Skeletal muscle satellite cell (primary cell): ENCODE data around the gene CDC42SE2.

Experiments used
- H3K27me3 ChIP-seq: 2 replicates; pipeline ENCODE4 v1.7.0; 2013; ENCODE audit warnings: low read length; ENCODE audit not compliant: control insufficient read depth, insufficient read depth
- H3K36me3 ChIP-seq: 2 replicates; pipeline ENCODE4 v1.7.0; 2013; ENCODE audit warnings: mild to moderate bottlenecking, control low read depth, low read length; ENCODE audit not compliant: insufficient read depth
- H3K4me1 ChIP-seq: 2 replicates; pipeline ENCODE4 v1.7.0; 2013; ENCODE audit warnings: low read length; ENCODE audit not compliant: control insufficient read depth, insufficient read depth
- H3K4me2 ChIP-seq: 2 replicates; pipeline ENCODE4 v1.7.0; 2013; ENCODE audit warnings: mild to moderate bottlenecking, low read length
- H3K4me3 ChIP-seq: 2 replicates; pipeline ENCODE4 v1.7.0; 2013; ENCODE audit warnings: low read length
- H3K9ac ChIP-seq: 2 replicates; pipeline ENCODE4 v1.7.0; 2013; ENCODE audit warnings: mild to moderate bottlenecking, low read depth, low read length, moderate library complexity
- H3K9me3 ChIP-seq: replicated peaks from 2 replicates; pipeline ENCODE4 v1.7.0; 2013; ENCODE audit warnings: mild to moderate bottlenecking, control low read depth, low read length

The CDC42SE2 gene

GRCh38 chr5:131225282-131225974 is 38.4 kb upstream of the CDC42SE2 start:
- Histone ChIP-seq H3K4me3 (no peak overlapping the region), H3K9ac (no peak overlapping the region), H3K4me1 (peaks cover 11% of the 10 kb centered on the region), H3K27me3 (no peaks in the 10 kb centered on the region), H3K9me3 (no peaks in the 10 kb centered on the region), H3K4me2 (no peak overlapping the region), H3K36me3 (no peaks in the 10 kb centered on the region)

DNA sequence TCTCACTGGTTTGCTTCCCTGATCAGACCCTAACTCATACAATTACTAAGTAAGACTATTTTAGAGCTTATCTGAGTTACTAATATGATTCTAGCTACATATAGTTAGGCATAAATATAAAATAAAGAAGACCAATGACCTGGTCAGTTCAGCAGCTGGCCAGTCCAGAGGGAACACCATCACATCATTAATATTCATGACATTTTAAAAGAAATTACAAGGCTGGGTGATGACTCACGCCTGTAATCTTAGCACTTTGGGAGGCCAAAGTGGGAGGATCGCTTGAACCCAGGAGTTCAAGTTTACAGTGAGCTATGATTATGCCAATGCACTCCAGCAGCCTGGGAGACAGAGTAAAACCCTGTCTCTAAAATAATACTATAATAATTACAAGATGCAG is 37.0 kb upstream of the CDC42SE2 start:
- peaks cover 7% of the 10 kb centered on the region for H3K4me1 ChIP-seq
- no peaks in the 10 kb centered on the region for H3K27me3 ChIP-seq
- no peak overlapping the region for H3K4me2 ChIP-seq
- H3K36me3 ChIP-seq, result no peaks in the 10 kb centered on the region
- H3K9me3 ChIP-seq, result no peaks in the 10 kb centered on the region
- no peak overlapping the region for H3K9ac ChIP-seq
- H3K4me3 ChIP-seq, result no peak overlapping the region

GRCh38 chr5:131228646-131229045 is 35.2 kb upstream of the CDC42SE2 start:
- H3K4me3 ChIP-seq, result no peak overlapping the region
- no peaks in the 10 kb centered on the region for H3K9me3 ChIP-seq
- H3K9ac ChIP-seq, result no peak overlapping the region
- no peaks in the 10 kb centered on the region for H3K36me3 ChIP-seq
- no peaks in the 10 kb centered on the region for H3K27me3 ChIP-seq
- H3K4me1 ChIP-seq, result no peaks in the 10 kb centered on the region
- no peak overlapping the region for H3K4me2 ChIP-seq

GRCh38 chr5:131229623-131230022 is 34.2 kb upstream of the CDC42SE2 start:
- Histone ChIP-seq H3K4me1 (no peaks in the 10 kb centered on the region), H3K27me3 (no peaks in the 10 kb centered on the region), H3K36me3 (no peaks in the 10 kb centered on the region), H3K4me2 (no peak overlapping the region), H3K4me3 (no peak overlapping the region), H3K9me3 (no peaks in the 10 kb centered on the region), H3K9ac (no peak overlapping the region)

GRCh38 chr5:131230406-131230805 is 33.4 kb upstream of the CDC42SE2 start:
- H3K9me3 ChIP-seq, result no peaks in the 10 kb centered on the region
- no peak overlapping the region for H3K9ac ChIP-seq
- no peaks in the 10 kb centered on the region for H3K36me3 ChIP-seq
- H3K27me3 ChIP-seq, result no peaks in the 10 kb centered on the region
- no peaks in the 10 kb centered on the region for H3K4me1 ChIP-seq
- no peak overlapping the region for H3K4me3 ChIP-seq
- H3K4me2 ChIP-seq, result no peak overlapping the region

GRCh38 chr5:131239686-131240085 is 24.2 kb upstream of the CDC42SE2 start:
- Histone ChIP-seq H3K4me2 (no peak overlapping the region), H3K9ac (no peak overlapping the region), H3K36me3 (no peaks in the 10 kb centered on the region), H3K27me3 (no peaks in the 10 kb centered on the region), H3K4me1 (peaks cover 16% of the 10 kb centered on the region), H3K9me3 (no peaks in the 10 kb centered on the region), H3K4me3 (no peak overlapping the region)

GRCh38 chr5:131242728-131243255 is 21.1 kb upstream of the CDC42SE2 start:
- Histone ChIP-seq H3K9ac (no peak overlapping the region), H3K4me3 (no peak overlapping the region), H3K9me3 (no peaks in the 10 kb centered on the region), H3K27me3 (no peaks in the 10 kb centered on the region), H3K36me3 (no peaks in the 10 kb centered on the region), H3K4me1 (peaks cover 20% of the 10 kb centered on the region), H3K4me2 (peak overlapping the region; percentile 20)

DNA sequence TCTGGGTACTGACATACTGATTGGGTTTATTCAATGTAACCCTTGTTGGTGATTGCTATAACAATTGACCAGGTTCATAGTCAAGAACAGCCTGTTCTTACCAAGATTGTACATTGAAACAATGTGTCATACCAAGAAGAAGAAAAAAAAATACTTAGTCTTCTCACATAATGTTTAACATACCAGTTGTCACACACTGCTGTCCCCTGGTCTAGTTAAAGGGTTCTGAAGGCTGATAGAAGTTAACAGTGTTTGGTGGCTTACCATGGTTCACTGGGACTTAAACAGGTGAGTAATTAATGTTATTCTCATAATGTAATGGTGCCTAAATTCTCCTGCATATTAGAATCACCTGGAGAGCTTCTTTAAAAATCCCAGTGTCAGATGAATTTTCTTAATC is 18.5 kb upstream of the CDC42SE2 start:
- no peak overlapping the region for H3K9ac ChIP-seq
- no peaks in the 10 kb centered on the region for H3K9me3 ChIP-seq
- H3K36me3 ChIP-seq, result no peaks in the 10 kb centered on the region
- no peak overlapping the region for H3K4me3 ChIP-seq
- no peak overlapping the region for H3K4me2 ChIP-seq
- peaks cover 20% of the 10 kb centered on the region for H3K4me1 ChIP-seq
- no peaks in the 10 kb centered on the region for H3K27me3 ChIP-seq

DNA sequence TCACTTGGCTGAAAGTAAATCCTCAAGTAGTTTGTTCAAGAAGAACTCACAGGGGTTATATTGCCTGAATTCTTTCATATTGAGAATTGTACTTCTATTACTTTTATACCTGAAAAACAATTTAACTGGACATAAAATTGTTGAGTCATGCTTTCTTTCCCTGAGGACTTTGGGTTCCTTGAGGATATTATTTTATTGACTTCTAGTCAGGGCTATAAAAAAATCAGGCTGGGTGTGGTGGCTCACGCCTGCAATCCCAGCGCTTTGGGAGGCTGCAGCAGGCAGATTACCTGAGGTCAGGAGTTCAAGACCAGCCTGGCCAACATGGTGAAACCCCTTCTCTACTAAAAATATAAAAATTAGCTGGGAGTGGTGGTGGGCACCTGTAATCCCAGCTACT is 17.9 kb upstream of the CDC42SE2 start:
- no peaks in the 10 kb centered on the region for H3K36me3 ChIP-seq
- no peaks in the 10 kb centered on the region for H3K9me3 ChIP-seq
- H3K4me3 ChIP-seq, result no peak overlapping the region
- H3K4me1 ChIP-seq, result peaks cover 20% of the 10 kb centered on the region
- H3K4me2 ChIP-seq, result no peak overlapping the region
- H3K9ac ChIP-seq, result no peak overlapping the region
- no peaks in the 10 kb centered on the region for H3K27me3 ChIP-seq

GRCh38 chr5:131246504-131246903 is 17.3 kb upstream of the CDC42SE2 start:
- no peak overlapping the region for H3K9ac ChIP-seq
- H3K4me1 ChIP-seq, result peaks cover 20% of the 10 kb centered on the region
- no peaks in the 10 kb centered on the region for H3K27me3 ChIP-seq
- no peak overlapping the region for H3K4me3 ChIP-seq
- H3K9me3 ChIP-seq, result no peaks in the 10 kb centered on the region
- no peak overlapping the region for H3K4me2 ChIP-seq
- H3K36me3 ChIP-seq, result no peaks in the 10 kb centered on the region

- Histone ChIP-seq H3K4me2 (no peak overlapping the region), H3K36me3 (no peaks in the 10 kb centered on the region), H3K9me3 (no peaks in the 10 kb centered on the region), H3K9ac (no peak overlapping the region), H3K4me3 (no peak overlapping the region), H3K27me3 (no peaks in the 10 kb centered on the region), H3K4me1 (no peaks in the 10 kb centered on the region)
These were observed 12.9 kb upstream of the CDC42SE2 start for GRCh38 chr5:131250751-131251475.

GRCh38 chr5:131252824-131253171 is 11.1 kb upstream of the CDC42SE2 start:
- no peak overlapping the region for H3K4me3 ChIP-seq
- no peaks in the 10 kb centered on the region for H3K36me3 ChIP-seq
- H3K9me3 ChIP-seq, result no peaks in the 10 kb centered on the region
- H3K4me1 ChIP-seq, result peaks cover under 1% of the 10 kb centered on the region
- no peak overlapping the region for H3K4me2 ChIP-seq
- no peaks in the 10 kb centered on the region for H3K27me3 ChIP-seq
- H3K9ac ChIP-seq, result no peak overlapping the region
